Liver (tissue), 3 donors: Measurements from ENCODE around the gene TLCD1.

Experiments
- ATF3 ChIP-seq: IDR thresholded peaks from 2 replicates; pipeline ENCODE4 v1.6.1; 2016; ENCODE audit warnings: antibody characterized with exemption
- CTCF ChIP-seq: fragments of 150-350 bp; IDR thresholded peaks from 2 replicates; pipeline ENCODE4 v1.5.1; 2017; ENCODE audit warnings: improper control_type of control experiment, low read depth, low read length; ENCODE audit not compliant: missing input control
- EGR1 ChIP-seq, 2 donors: IDR thresholded peaks; 2 replicates each; pipeline ENCODE4 v1.6.1; 2016 to 2018; ENCODE audit warnings: antibody characterized with exemption in 2 of 2, low read depth in 2 of 2
- FOXA1 ChIP-seq: IDR thresholded peaks from 2 replicates; pipeline ENCODE4 v1.6.1; 2016; ENCODE audit warnings: antibody characterized with exemption
- GABPA ChIP-seq, 2 donors: IDR thresholded peaks in 1 of 2; conservative IDR thresholded peaks in 1 of 2; 2 replicates each; pipeline ENCODE4 v1.6.1; 2016; ENCODE audit warnings: antibody characterized with exemption in 2 of 2, mild to moderate bottlenecking in 1 of 2, moderate library complexity in 1 of 2
- HNF4A ChIP-seq, 2 donors: conservative IDR thresholded peaks; 2 replicates each; pipeline ENCODE4 v1.6.1; 2016; ENCODE audit warnings: antibody characterized with exemption in 2 of 2, mild to moderate bottlenecking in 2 of 2
- JUND ChIP-seq, 2 donors: IDR thresholded peaks; 2 replicates each; pipeline ENCODE4 v1.6.1; 2016; ENCODE audit warnings: antibody characterized with exemption in 2 of 2
- RAD21 ChIP-seq, 2 donors: IDR thresholded peaks; 2 replicates each; pipeline ENCODE4 v1.6.1; 2016; ENCODE audit warnings: antibody characterized with exemption in 2 of 2, mild to moderate bottlenecking in 2 of 2
- REST ChIP-seq: IDR thresholded peaks from 2 replicates; pipeline ENCODE4 v1.6.1; 2016; ENCODE audit warnings: antibody characterized with exemption, mild to moderate bottlenecking
- TAF1 ChIP-seq: conservative IDR thresholded peaks from 2 replicates; pipeline ENCODE4 v1.6.1; 2016; ENCODE audit warnings: antibody characterized with exemption, mild to moderate bottlenecking
- YY1 ChIP-seq: IDR thresholded peaks from 2 replicates; pipeline ENCODE4 v1.6.1; 2016; ENCODE audit warnings: antibody characterized with exemption, mild to moderate bottlenecking
- donor health status: healthy.
- donor health status: healthy.

- TF ChIP-seq CTCF (no peak), JUND (IDR thresholded peaks at IDR 0.05) (no peak), FOXA1 (no peak), ATF3 (no peak), RAD21 (IDR thresholded peaks at IDR 0.05) (no peak), TAF1 (no peak), YY1 (no peak), HNF4A (conservative IDR thresholded peaks at IDR 0.05) (no peak), GABPA (IDR thresholded peaks at IDR 0.05 in 1 of 2, conservative IDR thresholded peaks at IDR 0.05 in 1 of 2) (no peak), EGR1 (IDR thresholded peaks at IDR 0.05; ENCODE audit: low read depth in 2 of 2) (no peak), REST (no peak)
These were observed 7.3 kb upstream of the TLCD1 start for GRCh38 chr17:28733346-28733745.
